Neural cell (in vitro differentiated cells): ENCODE results near the gene FOXO3.

Source experiments
- POLR2AphosphoS5 ChIP-seq: IDR thresholded peaks from 2 replicates; pipeline ENCODE4 v1.6.1; 2012
- TF ChIP-seq, protein P1 (sequence below): fragments of 450-650 bp; IDR thresholded peaks from 2 replicates; pipeline ENCODE4 v1.5.1; 2014; ENCODE audit warnings: antibody characterized with exemption, mild to moderate bottlenecking, moderate library complexity; ENCODE audit not compliant: poor library complexity, severe bottlenecking

DNA sequence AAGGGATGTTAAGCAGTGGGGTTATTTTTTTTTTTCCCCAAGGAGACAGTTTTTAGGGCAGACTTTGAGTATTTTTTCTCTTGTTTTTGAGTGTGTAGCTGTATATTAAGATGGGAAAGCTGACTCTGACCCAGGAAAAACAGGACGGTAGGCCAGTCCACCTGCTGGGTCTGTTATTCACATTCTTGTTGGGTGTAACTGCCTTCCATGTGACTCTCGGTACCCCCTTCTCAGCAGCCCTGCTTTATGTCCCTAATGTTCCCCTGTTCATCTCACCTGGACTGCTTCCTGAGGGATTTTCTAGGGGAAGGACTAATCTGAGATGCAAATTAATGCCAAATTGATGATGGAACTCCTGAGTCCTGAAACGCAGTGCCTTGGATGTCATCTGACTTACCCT, 21.9 kb downstream of the FOXO3 start:
- TF ChIP-seq, protein P1, sequence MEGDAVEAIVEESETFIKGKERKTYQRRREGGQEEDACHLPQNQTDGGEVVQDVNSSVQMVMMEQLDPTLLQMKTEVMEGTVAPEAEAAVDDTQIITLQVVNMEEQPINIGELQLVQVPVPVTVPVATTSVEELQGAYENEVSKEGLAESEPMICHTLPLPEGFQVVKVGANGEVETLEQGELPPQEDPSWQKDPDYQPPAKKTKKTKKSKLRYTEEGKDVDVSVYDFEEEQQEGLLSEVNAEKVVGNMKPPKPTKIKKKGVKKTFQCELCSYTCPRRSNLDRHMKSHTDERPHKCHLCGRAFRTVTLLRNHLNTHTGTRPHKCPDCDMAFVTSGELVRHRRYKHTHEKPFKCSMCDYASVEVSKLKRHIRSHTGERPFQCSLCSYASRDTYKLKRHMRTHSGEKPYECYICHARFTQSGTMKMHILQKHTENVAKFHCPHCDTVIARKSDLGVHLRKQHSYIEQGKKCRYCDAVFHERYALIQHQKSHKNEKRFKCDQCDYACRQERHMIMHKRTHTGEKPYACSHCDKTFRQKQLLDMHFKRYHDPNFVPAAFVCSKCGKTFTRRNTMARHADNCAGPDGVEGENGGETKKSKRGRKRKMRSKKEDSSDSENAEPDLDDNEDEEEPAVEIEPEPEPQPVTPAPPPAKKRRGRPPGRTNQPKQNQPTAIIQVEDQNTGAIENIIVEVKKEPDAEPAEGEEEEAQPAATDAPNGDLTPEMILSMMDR, result no peak
- TF ChIP-seq POLR2AphosphoS5, result no peak
